ENCODE measurements around the gene RPL37A.

The RPL37A gene

GRCh38 chr2:216551234-216552068 lies 52.8 kb downstream of the RPL37A start:
- DNase-seq = no peak

GRCh38 chr2:216553093-216553478 lies 54.4 kb downstream of the RPL37A start:
- no peak for DNase-seq

Measured in CD4-positive, alpha-beta T cell treated with Interleukin-1 beta for 1 hour (primary cell).